ENCODE data around the gene CAPN8.

DNA sequence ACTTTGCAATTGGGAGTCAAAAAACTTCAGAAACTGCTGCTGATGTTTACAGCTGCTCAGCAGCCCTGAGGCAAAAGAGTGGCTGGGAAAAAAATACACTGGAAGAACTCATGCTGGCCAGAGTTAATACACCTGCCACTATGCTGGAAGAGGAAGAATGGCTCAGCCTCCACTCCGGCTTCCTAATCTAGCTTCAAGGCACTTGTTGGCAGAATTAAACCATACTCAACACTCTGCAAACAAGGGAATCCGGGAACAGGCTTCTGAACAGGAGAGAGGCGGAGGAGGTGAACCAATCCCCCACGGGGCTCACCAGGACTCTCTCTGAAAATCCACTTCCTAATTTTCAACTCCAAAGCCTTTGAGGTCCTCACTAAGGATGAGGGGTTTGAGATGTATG is 152.2 kb downstream of the CAPN8 start:
- TF ChIP-seq, protein P1, sequence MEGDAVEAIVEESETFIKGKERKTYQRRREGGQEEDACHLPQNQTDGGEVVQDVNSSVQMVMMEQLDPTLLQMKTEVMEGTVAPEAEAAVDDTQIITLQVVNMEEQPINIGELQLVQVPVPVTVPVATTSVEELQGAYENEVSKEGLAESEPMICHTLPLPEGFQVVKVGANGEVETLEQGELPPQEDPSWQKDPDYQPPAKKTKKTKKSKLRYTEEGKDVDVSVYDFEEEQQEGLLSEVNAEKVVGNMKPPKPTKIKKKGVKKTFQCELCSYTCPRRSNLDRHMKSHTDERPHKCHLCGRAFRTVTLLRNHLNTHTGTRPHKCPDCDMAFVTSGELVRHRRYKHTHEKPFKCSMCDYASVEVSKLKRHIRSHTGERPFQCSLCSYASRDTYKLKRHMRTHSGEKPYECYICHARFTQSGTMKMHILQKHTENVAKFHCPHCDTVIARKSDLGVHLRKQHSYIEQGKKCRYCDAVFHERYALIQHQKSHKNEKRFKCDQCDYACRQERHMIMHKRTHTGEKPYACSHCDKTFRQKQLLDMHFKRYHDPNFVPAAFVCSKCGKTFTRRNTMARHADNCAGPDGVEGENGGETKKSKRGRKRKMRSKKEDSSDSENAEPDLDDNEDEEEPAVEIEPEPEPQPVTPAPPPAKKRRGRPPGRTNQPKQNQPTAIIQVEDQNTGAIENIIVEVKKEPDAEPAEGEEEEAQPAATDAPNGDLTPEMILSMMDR (IDR thresholded peaks at IDR 0.05) = no peak
- TF ChIP-seq POLR2A (IDR thresholded peaks at IDR 0.05) = no peak

Measured in thyroid gland (tissue), 4 donors.